GM18867 (cell line): ENCODE data around the gene PFAS.
A peak's percentile ranks its signal among the peaks of the same experiment; 100 is the strongest.
"Not testable (repeated sequence)": the region's sequence is repeated elsewhere in the genome, so short reads cannot be mapped to it uniquely, and the experiment has no call there.

Source experiments
- ATAC-seq: cut with Tn5 transposase; IDR thresholded peaks from one replicate; pipeline ENCODE4 v1.9.1; 2021; ENCODE audit warnings: mild to moderate bottlenecking, moderate library complexity; ENCODE audit not compliant: unreplicated experiment

The PFAS gene, protein sequence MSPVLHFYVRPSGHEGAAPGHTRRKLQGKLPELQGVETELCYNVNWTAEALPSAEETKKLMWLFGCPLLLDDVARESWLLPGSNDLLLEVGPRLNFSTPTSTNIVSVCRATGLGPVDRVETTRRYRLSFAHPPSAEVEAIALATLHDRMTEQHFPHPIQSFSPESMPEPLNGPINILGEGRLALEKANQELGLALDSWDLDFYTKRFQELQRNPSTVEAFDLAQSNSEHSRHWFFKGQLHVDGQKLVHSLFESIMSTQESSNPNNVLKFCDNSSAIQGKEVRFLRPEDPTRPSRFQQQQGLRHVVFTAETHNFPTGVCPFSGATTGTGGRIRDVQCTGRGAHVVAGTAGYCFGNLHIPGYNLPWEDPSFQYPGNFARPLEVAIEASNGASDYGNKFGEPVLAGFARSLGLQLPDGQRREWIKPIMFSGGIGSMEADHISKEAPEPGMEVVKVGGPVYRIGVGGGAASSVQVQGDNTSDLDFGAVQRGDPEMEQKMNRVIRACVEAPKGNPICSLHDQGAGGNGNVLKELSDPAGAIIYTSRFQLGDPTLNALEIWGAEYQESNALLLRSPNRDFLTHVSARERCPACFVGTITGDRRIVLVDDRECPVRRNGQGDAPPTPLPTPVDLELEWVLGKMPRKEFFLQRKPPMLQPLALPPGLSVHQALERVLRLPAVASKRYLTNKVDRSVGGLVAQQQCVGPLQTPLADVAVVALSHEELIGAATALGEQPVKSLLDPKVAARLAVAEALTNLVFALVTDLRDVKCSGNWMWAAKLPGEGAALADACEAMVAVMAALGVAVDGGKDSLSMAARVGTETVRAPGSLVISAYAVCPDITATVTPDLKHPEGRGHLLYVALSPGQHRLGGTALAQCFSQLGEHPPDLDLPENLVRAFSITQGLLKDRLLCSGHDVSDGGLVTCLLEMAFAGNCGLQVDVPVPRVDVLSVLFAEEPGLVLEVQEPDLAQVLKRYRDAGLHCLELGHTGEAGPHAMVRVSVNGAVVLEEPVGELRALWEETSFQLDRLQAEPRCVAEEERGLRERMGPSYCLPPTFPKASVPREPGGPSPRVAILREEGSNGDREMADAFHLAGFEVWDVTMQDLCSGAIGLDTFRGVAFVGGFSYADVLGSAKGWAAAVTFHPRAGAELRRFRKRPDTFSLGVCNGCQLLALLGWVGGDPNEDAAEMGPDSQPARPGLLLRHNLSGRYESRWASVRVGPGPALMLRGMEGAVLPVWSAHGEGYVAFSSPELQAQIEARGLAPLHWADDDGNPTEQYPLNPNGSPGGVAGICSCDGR (N-terminal part only)

DNA sequence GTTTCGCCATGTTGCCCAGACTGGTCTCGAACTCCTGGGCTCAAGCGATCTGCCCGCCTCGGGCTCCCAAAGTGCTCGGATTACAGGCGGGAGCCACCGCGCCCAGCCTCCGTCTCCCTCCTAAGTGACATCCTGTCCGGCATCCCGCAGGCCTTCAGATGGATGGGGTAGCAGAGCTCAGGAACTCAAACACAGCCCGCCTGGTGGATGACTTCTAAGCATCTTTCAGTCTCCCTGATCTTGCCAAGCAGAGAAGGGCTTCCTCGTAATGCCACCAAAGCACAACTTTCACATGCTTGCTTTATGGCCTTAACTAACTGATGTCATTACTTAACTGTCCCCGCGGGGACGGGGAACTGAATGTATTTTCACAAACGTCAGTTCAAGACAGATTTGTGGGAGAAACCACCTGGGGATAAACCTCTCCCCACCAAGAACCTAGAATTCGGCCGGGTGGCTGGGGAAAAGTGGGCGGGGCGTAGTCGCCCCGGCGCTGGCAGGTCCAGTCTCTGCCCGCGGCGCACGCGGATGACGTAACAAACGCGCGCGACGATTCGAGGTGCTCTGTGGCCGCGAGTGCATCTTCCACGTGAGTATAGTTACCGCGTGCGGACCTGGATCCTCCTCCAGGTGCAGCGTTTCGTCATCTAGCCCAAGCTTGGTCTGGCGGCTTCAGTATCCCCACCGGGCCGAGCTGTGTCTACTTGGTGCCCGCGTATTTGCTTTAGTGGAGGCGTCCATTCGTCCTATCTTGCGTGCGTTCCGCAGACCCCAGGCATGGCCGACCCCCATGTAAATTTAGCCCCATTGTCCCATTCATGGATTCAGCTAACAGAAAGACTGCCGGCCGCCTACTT is at the start of gene PFAS:
TSS of gene PFAS (plus strand) at position 539 of the 857 bp plus-strand sequence. CDS start 4,649 bp downstream, outside the sequence.
- ATAC-seq: peak; percentile 57

DNA sequence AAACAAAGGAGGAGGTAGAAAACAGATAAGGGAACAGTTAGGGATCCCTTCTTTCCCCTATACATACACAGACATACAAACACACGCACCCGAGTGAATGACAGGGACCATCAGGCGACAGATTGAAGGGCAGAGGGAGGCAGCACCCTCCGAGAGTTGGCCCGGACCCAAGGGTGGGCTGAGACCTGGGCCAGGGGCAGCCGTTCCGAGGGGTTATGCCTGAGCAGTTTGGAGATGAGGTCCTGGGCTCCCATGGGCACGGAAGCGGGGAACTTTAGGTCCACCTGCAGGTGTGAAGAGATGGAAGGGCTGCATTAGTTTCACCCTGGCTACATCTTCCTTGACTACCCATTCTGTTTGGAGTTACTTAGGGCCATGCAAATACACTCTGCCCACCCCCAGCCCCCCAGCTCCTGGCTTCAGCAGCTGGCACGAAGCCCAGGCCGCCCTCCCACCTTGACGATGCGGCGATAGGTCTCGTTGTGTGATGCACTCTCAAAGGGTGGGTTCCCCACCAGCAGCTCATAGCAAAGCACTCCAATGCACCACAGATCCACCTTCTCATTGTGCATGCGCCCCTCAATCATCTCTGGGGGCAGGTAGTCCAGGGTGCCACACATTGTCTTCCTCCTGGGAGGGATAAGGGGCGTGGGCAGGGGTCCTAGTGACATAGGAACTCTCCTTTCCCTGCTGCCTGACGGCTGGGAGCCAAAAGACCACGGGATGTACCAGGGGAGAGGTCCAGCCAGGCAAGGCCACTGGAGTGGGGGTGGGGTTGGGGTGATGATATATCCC is 44.1 kb upstream of the PFAS start:
- ATAC-seq: no peak

DNA sequence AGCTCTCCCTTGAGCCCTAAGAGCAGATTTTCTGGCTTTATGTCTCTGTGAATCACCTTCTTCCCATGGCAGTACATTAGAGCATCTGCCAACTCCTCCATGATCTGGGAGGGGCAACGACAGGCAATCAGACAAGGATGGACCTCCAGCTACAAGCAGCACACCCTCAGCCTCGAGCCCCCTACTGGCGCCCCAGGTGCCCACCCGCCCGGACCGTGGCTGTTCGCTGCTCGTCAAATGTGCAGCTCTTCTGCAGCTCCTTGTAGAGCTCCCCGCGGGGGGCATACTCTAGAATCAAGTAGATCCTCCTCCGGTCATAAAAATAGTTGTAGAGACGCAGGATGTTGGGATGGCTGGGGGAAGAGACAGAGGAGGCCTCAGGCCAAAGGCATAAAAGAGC is 42.6 kb upstream of the PFAS start:
- no peak for ATAC-seq

DNA sequence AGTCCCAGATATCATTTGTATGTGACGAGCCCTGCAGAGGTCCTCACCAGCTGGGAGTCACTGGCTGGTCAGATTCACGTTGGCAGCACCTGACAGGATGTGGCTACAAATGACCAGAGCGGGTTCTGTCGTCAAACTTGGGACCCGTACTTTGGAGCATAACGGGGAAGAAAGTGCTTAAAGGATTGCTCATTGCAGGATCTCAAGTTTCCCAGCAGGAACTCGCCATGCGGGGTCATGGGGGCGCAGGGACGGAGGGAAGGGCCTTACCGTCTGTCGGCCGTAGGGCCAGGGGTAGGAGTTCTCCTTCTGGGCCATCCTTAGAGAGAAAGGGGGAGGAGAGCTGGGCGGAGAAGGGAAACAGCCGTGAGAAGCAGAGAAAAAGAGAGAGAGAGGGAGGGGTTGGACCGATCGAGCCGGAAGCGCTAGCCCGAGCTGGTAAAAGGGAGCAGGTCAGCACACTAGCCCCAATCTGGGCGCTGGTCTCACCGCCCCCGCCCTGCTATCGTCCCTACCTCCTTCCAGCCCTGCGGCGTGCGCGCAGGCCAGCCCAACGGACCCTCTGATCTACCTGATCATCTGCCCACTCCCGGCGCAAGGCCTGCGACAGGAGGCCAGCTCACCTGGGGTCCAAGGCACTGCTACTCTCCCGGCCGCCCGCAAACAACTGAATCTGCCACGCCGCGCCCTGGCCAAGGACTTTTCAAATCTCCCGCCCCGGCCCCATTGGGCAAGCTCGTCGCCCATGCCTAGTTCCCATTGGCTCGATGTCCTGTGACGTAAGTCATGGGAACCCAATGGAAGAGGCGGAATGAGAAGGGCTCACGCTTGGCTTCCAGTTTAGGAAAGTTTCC is 39.0 kb upstream of the PFAS start, which contains the start of gene AURKB:
TSS of gene AURKB (minus strand) at position 669 of the 854 bp plus-strand sequence. CDS start at position 318, 351 bp downstream.
- ATAC-seq: peak; percentile 81

DNA sequence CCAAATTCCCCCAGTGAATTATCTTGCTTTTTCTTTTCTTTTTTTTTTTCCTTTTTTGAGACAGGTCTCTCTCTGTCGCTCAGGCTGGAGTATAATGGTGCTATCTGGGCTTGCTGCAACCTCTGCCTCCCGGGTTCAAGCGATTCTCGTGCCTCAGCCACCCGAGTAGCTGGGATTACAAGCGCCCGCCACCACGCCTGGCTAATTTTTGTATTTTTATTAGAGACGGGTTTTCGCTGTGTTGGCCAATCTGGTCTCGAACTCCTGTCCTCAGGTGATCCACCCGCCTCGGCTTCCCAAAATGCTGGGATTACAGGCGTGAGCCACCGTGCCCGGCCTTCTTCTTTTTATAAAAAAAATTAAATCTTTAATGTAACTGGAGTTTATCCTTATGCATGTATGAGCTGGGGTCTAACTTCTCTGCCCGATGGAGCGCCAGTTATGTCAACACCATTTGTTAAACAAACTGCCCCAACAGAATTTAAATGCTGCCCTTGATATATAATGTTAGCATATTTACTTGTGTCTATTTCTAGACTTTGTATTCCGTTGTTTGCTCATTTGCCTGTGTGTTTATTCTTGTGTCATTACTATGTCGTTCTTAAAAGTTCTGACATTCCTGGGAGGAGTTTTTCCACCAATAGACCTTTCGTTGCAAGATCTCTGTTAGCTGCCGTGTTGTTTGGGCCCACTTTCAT is 38.2 kb upstream of the PFAS start:
- no peak for ATAC-seq

DNA sequence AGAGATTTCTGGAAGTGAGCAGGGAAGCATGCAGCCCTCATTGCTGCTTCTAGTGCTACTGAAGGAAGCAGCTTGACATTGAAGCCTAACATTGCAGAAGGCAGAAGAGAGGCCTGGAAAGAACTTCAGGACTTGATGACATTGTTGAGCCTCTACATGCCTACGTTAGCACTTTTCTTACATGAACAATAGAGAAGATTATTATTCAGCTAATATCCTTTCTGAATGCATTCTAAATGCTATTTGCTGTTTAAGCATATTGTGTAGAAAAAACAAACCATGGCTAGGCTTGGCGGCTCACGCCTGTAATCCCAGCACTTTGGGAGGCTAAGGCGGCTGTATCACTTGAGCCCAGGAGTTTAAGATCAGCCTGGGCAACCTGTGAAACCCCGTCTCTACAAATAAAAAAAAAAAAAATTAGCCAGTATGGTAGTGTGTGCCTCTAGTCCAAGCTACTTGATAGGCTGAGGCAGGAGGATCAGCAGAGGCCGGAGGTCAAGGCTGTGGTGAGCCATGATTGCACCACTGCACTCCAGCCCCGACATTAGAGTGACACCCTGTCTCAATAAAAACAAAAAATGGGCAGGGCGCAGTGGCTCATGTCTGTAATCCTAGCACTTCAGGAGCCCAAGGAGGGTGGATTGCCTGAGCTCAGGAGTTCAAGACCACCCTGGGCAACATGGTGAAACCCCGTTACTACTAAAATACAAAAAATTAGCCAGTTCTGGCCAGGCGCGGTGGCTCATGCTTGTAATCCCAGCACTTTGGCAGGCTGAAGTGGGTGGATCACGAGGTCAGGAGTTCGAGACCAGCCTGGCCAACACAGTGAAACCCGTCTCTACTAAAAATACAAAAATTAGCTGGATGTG is 36.5 kb upstream of the PFAS start:
- no peak for ATAC-seq

DNA sequence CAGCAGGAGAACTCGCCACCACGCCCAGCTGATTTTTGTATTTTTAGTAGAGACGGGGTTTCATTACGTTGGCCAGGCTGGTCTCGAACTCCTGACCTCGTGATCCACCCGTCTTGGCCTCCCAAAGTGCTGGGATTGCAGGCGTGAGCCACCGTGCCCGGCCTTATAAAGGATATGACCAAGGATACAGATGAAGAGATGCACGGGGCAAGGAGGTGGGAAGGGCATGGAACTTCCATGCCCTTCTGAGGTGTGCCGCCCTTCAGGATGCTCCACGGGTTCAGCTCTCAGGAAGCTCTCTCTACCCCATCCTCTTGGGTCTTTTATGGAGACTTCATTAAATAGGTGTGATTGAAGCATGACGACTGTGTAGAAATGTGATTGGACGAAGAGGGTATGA is 35.1 kb upstream of the PFAS start:
- ATAC-seq: not testable (repeated sequence)

DNA sequence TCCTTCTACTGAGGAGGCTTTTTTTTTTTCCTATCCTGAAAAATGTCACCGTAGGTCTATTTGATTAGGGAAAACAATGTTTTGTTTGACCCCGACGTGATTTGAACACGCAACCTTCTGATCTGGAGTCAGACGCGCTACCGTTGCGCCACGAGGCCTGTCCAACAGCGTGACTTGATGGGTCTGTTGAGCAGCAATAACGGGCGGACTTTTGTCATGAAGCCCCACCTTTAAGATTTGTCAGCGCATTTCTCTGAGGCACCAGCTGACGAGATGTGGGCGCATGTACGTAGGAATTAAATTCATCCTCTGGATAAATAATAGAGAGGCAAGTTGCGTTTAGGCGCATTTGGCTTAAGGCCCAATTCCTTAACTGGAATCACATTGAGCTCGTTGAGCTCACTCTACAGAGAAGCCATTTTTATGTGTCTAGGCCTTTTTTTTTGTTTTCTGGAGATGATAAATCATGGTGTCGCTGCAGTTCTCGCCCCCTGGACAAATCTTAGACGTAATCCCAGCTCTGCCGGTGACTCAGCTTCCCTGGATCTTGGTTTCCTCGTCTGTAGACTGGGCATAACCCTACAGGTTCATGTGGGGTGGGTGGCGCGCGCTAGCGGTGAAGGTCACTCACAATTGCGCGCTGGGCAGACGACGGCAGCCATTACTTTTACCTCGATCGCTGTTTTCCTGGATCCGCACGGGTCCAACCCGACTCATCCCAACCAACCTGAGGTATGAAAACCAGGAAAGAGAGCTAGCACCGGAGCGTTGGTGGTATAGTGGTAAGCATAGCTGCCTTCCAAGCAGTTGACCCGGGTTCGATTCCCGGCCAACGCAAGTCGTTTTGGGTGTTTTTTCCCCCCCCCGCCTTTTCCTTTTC is 28.1 kb upstream of the PFAS start:
- ATAC-seq: no peak

DNA sequence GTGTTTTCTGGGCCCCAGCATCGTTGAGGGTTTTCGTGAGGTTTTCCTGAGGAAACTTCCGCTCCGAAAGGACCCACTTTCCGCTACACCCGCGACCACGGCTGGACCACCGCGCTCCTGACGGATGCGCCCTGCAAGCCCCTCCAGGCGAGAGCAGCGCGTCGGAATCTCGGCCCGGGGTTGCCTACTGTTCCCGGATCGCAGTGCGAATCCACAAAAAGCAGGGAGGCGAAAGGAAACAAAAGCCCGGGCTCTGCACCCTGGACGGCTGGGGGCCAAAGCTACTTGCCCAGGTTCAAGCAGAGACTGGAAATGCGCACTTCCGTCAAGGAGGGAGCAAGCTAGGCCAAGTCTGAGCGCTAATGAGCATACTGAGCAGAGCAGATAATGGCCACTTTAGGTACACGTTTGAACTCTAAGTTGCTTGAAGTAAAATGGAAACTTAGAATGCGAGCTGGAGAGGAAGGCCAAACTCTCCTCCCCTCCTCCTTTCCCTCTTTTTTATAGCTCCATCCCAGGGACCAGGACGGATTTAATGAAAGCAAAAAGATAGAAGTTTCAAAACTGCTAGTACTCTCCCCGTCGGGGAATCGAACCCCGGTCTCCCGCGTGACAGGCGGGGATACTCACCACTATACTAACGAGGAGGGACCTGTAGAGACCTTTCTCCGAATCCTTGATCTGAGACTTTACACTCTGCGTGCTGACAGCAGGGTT is 27.3 kb upstream of the PFAS start:
- peak; percentile 39 for ATAC-seq

DNA sequence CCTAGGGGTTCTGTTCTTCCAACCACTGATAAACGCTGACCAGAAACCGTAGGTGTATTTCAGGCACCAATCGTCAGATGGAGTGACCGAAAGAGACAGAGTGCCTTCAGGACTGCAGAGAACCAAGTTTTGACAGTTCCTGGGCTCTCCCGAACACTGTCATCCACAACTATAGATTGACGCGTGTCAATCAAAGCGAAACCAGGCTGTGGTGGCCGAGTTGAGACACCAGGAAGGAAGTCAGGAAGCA is 26.8 kb upstream of the PFAS start:
- peak; percentile 25 for ATAC-seq

DNA sequence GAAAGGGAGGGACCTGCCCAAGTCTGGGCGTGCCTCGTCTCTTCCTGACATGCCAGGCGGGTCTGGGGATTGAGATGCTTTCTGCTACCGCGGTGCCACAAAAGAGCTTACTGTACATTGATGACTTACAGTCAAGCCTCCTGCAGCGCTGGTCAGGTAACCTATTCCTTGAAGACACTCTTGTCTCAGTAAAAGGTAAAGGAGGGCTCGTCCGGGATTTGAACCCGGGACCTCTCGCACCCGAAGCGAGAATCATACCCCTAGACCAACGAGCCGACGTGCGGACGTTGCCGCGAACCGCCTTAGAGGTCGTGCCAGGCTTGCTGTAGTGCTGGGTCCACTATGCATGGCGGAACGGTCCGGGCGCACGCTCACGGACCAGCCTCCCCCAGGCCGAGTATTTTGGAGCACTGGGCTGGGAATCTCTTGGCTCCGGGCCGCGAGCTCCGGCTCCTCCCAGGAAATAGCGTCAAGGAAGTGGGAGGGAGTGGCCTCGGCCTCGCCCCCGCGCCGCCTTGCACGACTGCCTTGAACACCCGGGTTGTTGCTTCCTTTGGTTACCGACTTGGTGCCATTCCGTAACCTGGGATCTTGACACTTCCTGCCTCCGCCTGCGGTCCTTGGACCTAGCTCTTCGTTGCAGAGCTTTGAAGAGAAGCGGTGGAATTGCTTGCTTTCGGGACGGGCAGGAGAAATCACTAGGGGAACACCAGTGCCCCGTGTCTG is 26.3 kb upstream of the PFAS start:
- ATAC-seq: peak; percentile 34

DNA sequence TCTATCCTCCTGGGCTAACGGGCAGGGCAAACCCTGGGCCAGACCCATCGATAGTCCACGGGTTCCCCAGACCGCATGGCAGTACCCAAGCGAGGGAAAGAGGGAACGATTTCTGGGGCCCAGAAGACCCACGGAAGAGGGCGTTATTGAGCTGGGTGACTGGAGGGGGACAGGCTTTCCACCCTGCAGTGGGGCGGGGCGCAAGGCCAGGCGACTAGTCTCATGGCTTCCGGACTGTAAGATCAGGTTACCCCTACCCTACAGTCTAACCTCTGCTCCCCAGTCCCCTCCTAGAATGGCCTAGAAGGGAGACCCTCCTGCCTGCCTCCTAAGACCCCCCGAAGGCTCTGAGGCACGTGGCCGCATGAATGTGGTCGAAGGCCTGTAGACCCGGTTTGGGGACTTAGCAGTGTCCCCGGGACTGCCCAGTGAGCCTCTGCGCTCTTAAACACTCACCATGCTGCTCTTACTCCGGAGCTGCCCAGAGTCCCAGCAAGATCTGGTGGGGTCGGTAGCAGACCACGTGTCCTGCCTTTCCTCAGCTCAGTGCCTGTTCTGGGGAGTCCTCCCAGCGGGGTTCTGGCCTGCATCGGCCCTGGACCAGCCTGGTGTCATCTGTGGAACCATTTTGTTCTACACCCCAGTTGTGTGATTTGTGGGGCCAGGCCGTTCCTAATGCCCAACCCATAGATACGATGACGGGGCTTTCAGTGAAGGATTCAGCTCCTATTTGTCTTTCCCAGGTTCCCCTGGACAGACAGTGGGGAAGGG is 25.5 kb upstream of the PFAS start:
- ATAC-seq: peak; percentile 8

DNA sequence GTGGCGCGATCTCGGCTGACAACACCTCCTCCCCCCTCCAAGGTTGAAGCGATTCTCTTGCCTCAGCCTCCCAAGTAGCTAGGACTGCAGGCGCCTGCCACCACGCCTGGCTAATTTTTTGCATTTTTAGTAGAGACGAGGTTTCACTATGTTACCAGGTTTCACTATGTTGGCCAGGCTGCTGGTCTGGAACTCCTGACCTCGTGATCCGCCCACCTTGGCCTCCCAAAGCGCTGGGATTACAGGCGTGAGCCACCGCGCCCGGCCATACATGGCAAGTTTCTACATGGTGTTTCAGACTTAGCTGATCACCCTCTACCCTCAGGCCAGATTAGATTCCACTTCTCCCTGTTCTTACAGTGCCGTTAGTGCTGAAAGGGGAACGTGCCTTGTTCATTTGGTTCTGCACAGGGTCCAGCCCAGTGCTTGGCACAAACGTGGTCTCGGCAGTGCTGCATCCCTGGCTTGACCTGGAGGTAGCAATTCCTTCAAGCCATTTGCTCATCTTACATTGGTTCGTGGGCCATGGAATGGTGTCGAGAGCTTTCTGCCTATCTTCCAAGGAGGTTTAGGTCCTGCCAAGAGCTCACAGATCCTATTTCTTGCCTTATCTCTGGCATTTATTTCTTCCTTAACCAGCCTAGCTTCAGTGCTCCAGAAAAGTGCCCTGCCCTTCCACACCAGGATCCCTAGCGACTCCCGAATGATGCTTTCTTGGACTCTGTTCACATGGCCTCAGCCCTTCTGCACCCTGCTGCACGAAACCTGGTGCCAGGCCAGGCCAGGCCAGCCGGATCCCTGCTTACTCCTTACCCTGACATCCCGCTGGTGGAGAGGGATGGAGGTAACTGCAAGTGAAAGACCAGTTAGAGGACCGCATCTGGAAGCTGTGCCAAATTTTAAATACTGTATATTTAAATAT is 23.9 kb upstream of the PFAS start:
- no peak for ATAC-seq
